Ovary (tissue), 9 donors: ENCODE measurements around the gene SIAH3. TPM values are rescaled to one million over a fixed set of nuclear protein-coding genes. Genes with fewer than 3 reads are reported as not detected.
"Not testable (repeated sequence)": the region's sequence is repeated elsewhere in the genome, so short reads cannot be mapped to it uniquely, and the experiment has no call there.

Experiments used
- DNase-seq, 5 donors: peaks; one replicate each; pipeline ENCODE4 v3.0.0-alpha.2; 2019 to 2020
- H3K27ac ChIP-seq, 2 donors: fragments of 200-600 bp; one replicate each; pipeline versions ENCODE4 v1.5.1 to v1.8.0; 2019 to 2022
- H3K27me3 ChIP-seq: fragments of 200-600 bp; one replicate; pipeline ENCODE4 v1.8.0; 2022
- H3K36me3 ChIP-seq: fragments of 200-600 bp; sonication (generic); one replicate; pipeline ENCODE4 v1.5.1; 2019
- H3K4me1 ChIP-seq: one replicate; pipeline ENCODE4 v1.8.1; 2013; ENCODE audit warnings: mild to moderate bottlenecking, moderate library complexity; ENCODE audit not compliant: insufficient read depth
- H3K4me3 ChIP-seq: fragments of 200-600 bp; sonication (generic); one replicate; pipeline ENCODE4 v1.5.1; 2017
- H3K9me3 ChIP-seq, 2 donors: fragments of 200-600 bp in 1 of 2; sonication (generic) in 1 of 2; one replicate each; pipeline versions ENCODE4 v1.5.1 to v1.8.1; 2013 to 2019; ENCODE audit warnings: mild to moderate bottlenecking in 1 of 2, moderate library complexity in 1 of 2
- EP300 ChIP-seq: sonication (generic); formaldehyde crosslinking; IDR thresholded peaks from one replicate; pipeline ENCODE4 v1.6.1; 2017; ENCODE audit warnings: antibody characterized with exemption
- POLR2A ChIP-seq: fragments of 450-650 bp; IDR thresholded peaks from one replicate; pipeline ENCODE4 v1.6.1; 2017; ENCODE audit warnings: antibody characterized with exemption, mild to moderate bottlenecking, moderate library complexity
- WGBS, 3 donors: extraction: QIAGEN DNeasy Blood & Tissue Kit in 1 of 3; methylation state at CpG; one replicate each; pipeline versions ENCODE4 v1.1.5 to v1.1.7; 2013 to 2017; 5-methylcytosine and 5-hydroxymethylcytosine counted together
- intact Hi-C, 4 donors: fragments of 100-400 bp; cut with DNase I; formaldehyde crosslinking; loops; one replicate each; pipeline versions ENCODE4 v1.11.0 to v1.15.1; 2022 to 2023
- polyA plus RNA-seq, 2 donors: library from polyadenylated mRNA; stranded (reverse); fragments of 200-250 nt in 1 of 2; fragments of 350-450 nt in 1 of 2; fragmentation: Illumina TruSeq in 1 of 2; extraction: RNeasy Lipid Tissue Mini Kit (QIAGEN cat#74804) in 1 of 2; gene quantifications; one replicate each; pipeline ENCODE4 v1.2.3, GENCODE V29; 2013 to 2014
- total RNA-seq, 7 donors: library from RNA; depleted of rRNA in 2 of 7; stranded (reverse); fragments of >200 nt in 2 of 7; fragmentation: NEBNext Ultra II Directional in 3 of 7; extraction: Animal tissue kit (Norgen Biotek cat#: 25700) in 3 of 7; gene quantifications; one replicate each; pipeline versions ENCODE4 v1.1.0 to v1.2.4, GENCODE V29; 2016 to 2023
- TF ChIP-seq, protein P1 (sequence below), 3 donors: fragments of 450-650 bp in 2 of 3; fragments of 200-600 bp in 1 of 3; IDR thresholded peaks; one replicate each; pipeline versions ENCODE4 v1.5.1 to v1.8.0; 2016 to 2022; ENCODE audit warnings: antibody characterized with exemption in 3 of 3, mild to moderate bottlenecking in 1 of 3
- donor health status: DM: no; HTN: no; CAD: no; lungs with moderate emphysema.
- donor health status: DM: no; HTN: no; CAD: no.
- donor health status: Bipolar disorder and iron deficiency.
- donor health status: DM: yes; HTN: yes; CAD: no.
- donor health status: DM: no; HTN: no; CAD: no.
- donor health status: DM: yes; HTN: yes; CAD: no.

SIAH3 gene
- total and polyA plus RNA-seq, 9 donors = 0.01 to 2.3 (median 0.24) TPM; not detected in 2

- H3K4me3 ChIP-seq = no peak overlapping the region
- no peak overlapping the region for H3K27ac ChIP-seq
- WGBS, 3 donors = 91 to 95% (median 93%) methylated on average over 2 of the region's 2 CpGs
- no peaks in the 10 kb centered on the region for H3K27me3 ChIP-seq
- no peak for DNase-seq
- H3K9me3 ChIP-seq = no peaks in the 10 kb centered on the region
- H3K4me1 ChIP-seq = no peaks in the 10 kb centered on the region
- no peaks in the 10 kb centered on the region for H3K36me3 ChIP-seq
- TF ChIP-seq POLR2A (no peak), EP300 (no peak)
- TF ChIP-seq, protein P1, sequence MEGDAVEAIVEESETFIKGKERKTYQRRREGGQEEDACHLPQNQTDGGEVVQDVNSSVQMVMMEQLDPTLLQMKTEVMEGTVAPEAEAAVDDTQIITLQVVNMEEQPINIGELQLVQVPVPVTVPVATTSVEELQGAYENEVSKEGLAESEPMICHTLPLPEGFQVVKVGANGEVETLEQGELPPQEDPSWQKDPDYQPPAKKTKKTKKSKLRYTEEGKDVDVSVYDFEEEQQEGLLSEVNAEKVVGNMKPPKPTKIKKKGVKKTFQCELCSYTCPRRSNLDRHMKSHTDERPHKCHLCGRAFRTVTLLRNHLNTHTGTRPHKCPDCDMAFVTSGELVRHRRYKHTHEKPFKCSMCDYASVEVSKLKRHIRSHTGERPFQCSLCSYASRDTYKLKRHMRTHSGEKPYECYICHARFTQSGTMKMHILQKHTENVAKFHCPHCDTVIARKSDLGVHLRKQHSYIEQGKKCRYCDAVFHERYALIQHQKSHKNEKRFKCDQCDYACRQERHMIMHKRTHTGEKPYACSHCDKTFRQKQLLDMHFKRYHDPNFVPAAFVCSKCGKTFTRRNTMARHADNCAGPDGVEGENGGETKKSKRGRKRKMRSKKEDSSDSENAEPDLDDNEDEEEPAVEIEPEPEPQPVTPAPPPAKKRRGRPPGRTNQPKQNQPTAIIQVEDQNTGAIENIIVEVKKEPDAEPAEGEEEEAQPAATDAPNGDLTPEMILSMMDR (IDR thresholded peaks at IDR 0.05) = no peak
- intact Hi-C loops = no loop called here
Measured at GRCh38 chr13:45770886-45771285, 80.7 kb downstream of the SIAH3 start.

DNA sequence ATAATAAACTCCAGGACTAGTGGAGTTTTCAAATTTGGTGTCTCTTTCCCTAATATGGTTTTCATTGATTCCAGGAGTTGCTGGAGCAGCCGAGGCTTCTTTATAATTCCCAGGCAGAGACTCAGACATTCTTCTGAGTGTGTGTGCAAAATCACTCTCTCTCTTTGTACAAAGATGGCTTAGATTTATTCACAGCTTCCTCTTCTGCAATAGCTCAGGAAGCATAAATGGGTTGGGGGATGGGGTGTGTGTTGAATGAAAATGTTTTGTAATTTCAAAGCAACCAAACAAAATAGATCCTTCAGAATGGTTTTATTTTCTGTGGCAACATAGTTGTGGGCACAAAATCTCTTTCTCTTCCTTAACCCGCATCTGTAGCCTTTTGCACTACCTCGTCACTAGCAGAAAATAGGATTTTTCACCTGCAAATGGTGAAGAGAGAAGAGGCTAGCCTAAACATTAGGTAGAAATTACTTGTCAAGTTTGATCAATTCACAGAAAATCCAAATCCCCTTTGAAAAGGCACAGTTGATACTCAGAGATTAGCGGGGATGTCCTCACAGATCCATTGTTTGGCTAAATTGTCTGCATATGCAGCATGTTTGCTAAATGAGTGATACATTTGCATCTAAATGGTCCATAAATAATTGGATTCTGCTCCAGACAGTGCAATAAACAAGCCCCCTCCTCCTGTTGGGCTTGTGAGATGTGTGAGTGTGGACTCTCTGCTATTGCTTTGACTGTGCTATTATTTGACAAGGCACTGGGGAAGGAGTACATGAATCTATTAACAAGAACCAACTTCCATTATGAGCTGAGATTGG is 82.7 kb downstream of the SIAH3 start:
- H3K27me3 ChIP-seq = no peaks in the 10 kb centered on the region
- intact Hi-C loops = no loop called here
- TF ChIP-seq EP300 (no peak), POLR2A (no peak)
- TF ChIP-seq, protein P1 (IDR thresholded peaks at IDR 0.05) = no peak
- H3K27ac ChIP-seq = no peak overlapping the region
- WGBS, 3 donors = 54 to 66% (median 57%) methylated on average over 4 of the region's 4 CpGs
- no peaks in the 10 kb centered on the region for H3K4me1 ChIP-seq
- H3K9me3 ChIP-seq = no peaks in the 10 kb centered on the region
- H3K36me3 ChIP-seq = no peaks in the 10 kb centered on the region
- no peak for DNase-seq
- H3K4me3 ChIP-seq = no peak overlapping the region

DNA sequence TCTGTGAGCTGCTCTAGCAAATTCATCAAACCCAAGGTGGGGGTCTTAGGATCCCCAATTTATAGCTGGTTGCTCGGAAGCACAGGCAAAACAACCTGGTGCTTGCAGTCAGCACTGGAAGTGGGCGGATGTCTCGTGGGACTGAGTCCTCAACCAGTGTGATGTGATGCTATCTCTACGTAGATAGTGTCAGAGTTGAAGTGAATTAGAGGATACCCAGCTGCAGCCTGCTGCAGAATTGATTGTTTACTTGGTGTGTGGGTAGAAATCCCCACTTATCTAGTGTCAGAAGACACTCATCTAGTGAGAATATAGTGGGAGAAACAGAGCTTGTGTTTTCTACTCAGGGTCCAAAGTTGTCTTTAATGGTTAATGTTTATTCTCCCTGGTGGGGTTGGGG is 86.1 kb downstream of the SIAH3 start:
- WGBS, 3 donors = 29 to 58% (median 35%) methylated on average over 4 of the region's 4 CpGs
- TF ChIP-seq, protein P1 (IDR thresholded peaks at IDR 0.05) = no peak
- no peak for TF ChIP-seq EP300
- no peak for TF ChIP-seq POLR2A
- DNase-seq = no peak

DNA sequence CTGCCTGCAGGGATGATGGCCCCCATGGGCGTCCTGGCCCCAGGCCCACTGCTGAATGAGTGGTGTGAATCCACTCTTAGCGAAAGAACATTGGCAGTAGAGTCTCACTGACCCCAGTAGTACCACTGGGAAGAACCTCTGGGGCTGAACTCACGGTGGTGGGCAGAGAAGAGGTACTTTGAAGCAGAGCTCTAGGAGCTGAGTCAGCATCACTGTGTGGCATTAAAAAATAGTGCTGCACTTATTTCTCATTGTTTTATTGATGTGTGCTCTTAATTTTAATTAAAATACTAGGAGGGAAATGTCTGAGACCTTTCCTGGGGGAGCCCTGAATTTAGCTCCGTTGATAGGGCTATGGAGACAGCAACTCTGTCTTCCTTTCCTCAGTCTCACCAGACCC is 88.1 kb downstream of the SIAH3 start:
- intact Hi-C loops = no loop called here
- Histone ChIP-seq H3K9me3 (no peaks in the 10 kb centered on the region), H3K36me3 (no peaks in the 10 kb centered on the region), H3K27me3 (no peaks in the 10 kb centered on the region), H3K4me1 (no peaks in the 10 kb centered on the region), H3K27ac (no peak overlapping the region), H3K4me3 (no peak overlapping the region)
- WGBS, 3 donors = 73 to 83% (median 78%) methylated on average over 4 of the region's 4 CpGs
- DNase-seq = no peak
- TF ChIP-seq EP300 (no peak), POLR2A (no peak)
- TF ChIP-seq, protein P1 (IDR thresholded peaks at IDR 0.05) = no peak

More for the DNA sequence above, 86.1 kb downstream of the SIAH3 start:
- Histone ChIP-seq H3K9me3 (no peaks in the 10 kb centered on the region), H3K27me3 (no peaks in the 10 kb centered on the region), H3K27ac (no peak overlapping the region), H3K4me1 (no peaks in the 10 kb centered on the region), H3K4me3 (no peak overlapping the region), H3K36me3 (no peaks in the 10 kb centered on the region)
- intact Hi-C loops = no loop called here

DNA sequence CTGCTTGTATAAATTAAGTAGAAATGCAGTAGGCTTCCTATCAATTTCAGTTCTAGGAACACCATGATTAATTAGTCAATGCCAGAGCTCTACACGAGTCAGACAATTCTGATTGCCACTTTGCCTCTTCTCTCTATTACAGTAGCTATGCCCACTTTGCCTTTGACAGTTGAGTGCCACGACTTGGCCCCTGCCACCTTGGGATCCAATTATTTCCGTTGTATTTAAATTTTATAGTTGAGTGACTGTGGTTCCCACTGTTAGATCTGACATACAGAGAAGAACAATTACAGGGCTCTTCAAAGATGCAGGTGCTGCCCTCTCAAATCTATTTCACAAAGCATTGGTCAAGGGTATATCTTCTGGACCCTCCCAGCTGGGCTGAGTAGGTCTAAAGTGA is 94.0 kb downstream of the SIAH3 start:
- H3K4me3 ChIP-seq, H3K9me3 ChIP-seq, H3K27ac ChIP-seq, intact Hi-C loops, H3K36me3 ChIP-seq, H3K27me3 ChIP-seq, H3K4me1 ChIP-seq, DNase-seq: not testable (repeated sequence)
- 60 to 72% (median 65%) methylated on average over 3 of the region's 3 CpGs for WGBS, 3 donors

- H3K4me3 ChIP-seq, H3K36me3 ChIP-seq, H3K9me3 ChIP-seq, H3K27me3 ChIP-seq, intact Hi-C loops, DNase-seq, H3K27ac ChIP-seq, H3K4me1 ChIP-seq: not testable (repeated sequence)
- 82 to 100% (median 93%) methylated on average over 1 of the region's 1 CpG for WGBS, 3 donors
Measured at GRCh38 chr13:45756498-45756897, 95.1 kb downstream of the SIAH3 start.
